H9 (cell line): ENCODE results near the gene CYTH4. TPM values are rescaled to one million over a fixed set of nuclear protein-coding genes. Genes with fewer than 3 reads are reported as not detected.

Source experiments
- DNase-seq: peaks from one replicate; pipeline ENCODE4 v3.0.0-alpha.2; 2017
- H2AFZ ChIP-seq: one replicate; pipeline ENCODE4 v1.6.1; 2013; ENCODE audit warnings: mild to moderate bottlenecking, low read length, control low read depth, moderate library complexity
- H2AK5ac ChIP-seq: 2 replicates; pipeline ENCODE4 v1.6.1; 2013; ENCODE audit warnings: low read length, control low read depth, mixed read lengths; ENCODE audit not compliant: insufficient read length
- H2BK120ac ChIP-seq: one replicate; pipeline ENCODE4 v1.6.1; 2013; ENCODE audit warnings: low read depth, mild to moderate bottlenecking, low read length, control low read depth, inconsistent platforms; ENCODE audit not compliant: poor library complexity, severe bottlenecking
- H2BK12ac ChIP-seq: 2 replicates; pipeline ENCODE4 v1.6.1; 2013; ENCODE audit warnings: low read length, control low read depth, mixed read lengths, low read depth; ENCODE audit not compliant: insufficient read length
- H2BK15ac ChIP-seq: 2 replicates; pipeline ENCODE4 v1.6.1; 2013; ENCODE audit warnings: low read depth, low read length, control low read depth
- H2BK20ac ChIP-seq: one replicate; pipeline ENCODE4 v1.6.1; 2013; ENCODE audit warnings: low read depth, mild to moderate bottlenecking, low read length, control low read depth, inconsistent platforms; ENCODE audit not compliant: poor library complexity, severe bottlenecking
- H2BK5ac ChIP-seq: 2 replicates; pipeline ENCODE4 v1.6.1; 2013; ENCODE audit warnings: low read length, control low read depth, mixed read lengths; ENCODE audit not compliant: insufficient read length
- H3K14ac ChIP-seq: 2 replicates; pipeline ENCODE4 v1.6.1; 2013; ENCODE audit warnings: low read length, control low read depth; ENCODE audit not compliant: insufficient read depth
- H3K18ac ChIP-seq: 2 replicates; pipeline ENCODE4 v1.6.1; 2013; ENCODE audit warnings: low read depth, mild to moderate bottlenecking, mixed read lengths, low read length, control low read depth; ENCODE audit not compliant: insufficient read length
- H3K23ac ChIP-seq: 2 replicates; pipeline ENCODE4 v1.6.1; 2013; ENCODE audit warnings: low read length, control low read depth, mixed read lengths, low read depth; ENCODE audit not compliant: insufficient read length
- H3K23me2 ChIP-seq: 2 replicates; pipeline ENCODE4 v1.6.1; 2013; ENCODE audit warnings: low read depth, mild to moderate bottlenecking, mixed read lengths, low read length, control low read depth; ENCODE audit not compliant: insufficient read length, poor library complexity, severe bottlenecking
- H3K27ac ChIP-seq: 2 replicates; pipeline ENCODE4 v1.5.1; 2013; ENCODE audit warnings: low read length, control low read depth, mixed read lengths, low read depth; ENCODE audit not compliant: insufficient read length
- H3K27me3 ChIP-seq: 2 replicates; pipeline ENCODE4 v1.6.1; 2013; ENCODE audit warnings: low read length, control low read depth, inconsistent platforms; ENCODE audit not compliant: insufficient read depth
- H3K4ac ChIP-seq: 2 replicates; pipeline ENCODE4 v1.6.1; 2013; ENCODE audit warnings: low read depth, mild to moderate bottlenecking, control low read depth, inconsistent platforms, low read length, moderate library complexity
- H3K4me1 ChIP-seq: 2 replicates; pipeline ENCODE4 v1.6.1; 2013; ENCODE audit warnings: low read length, control low read depth, inconsistent platforms; ENCODE audit not compliant: insufficient read depth
- H3K4me2 ChIP-seq: 2 replicates; pipeline ENCODE4 v1.6.1; 2013; ENCODE audit warnings: low read length, control low read depth, mixed read lengths; ENCODE audit not compliant: insufficient read length, insufficient read depth
- H3K56ac ChIP-seq: 2 replicates; pipeline ENCODE4 v1.6.1; 2013; ENCODE audit warnings: low read depth, mild to moderate bottlenecking, mixed read lengths, low read length, control low read depth; ENCODE audit not compliant: insufficient read length
- H3K79me1 ChIP-seq: 2 replicates; pipeline ENCODE4 v1.6.1; 2013; ENCODE audit warnings: low read depth, mild to moderate bottlenecking, moderate library complexity, low read length, control low read depth, inconsistent platforms; ENCODE audit not compliant: insufficient read depth, poor library complexity, severe bottlenecking
- H3K79me2 ChIP-seq: 2 replicates; pipeline ENCODE4 v1.6.1; 2013; ENCODE audit warnings: low read length, control low read depth, inconsistent platforms; ENCODE audit not compliant: insufficient read depth
- H3K9ac ChIP-seq: 2 replicates; pipeline ENCODE4 v1.6.1; 2013; ENCODE audit warnings: low read length, control low read depth, mixed read lengths; ENCODE audit not compliant: insufficient read length; ENCODE audit errors: extremely low read depth
- H3K9me3 ChIP-seq: one replicate; pipeline ENCODE4 v1.6.1; 2013; ENCODE audit warnings: low read depth, low read length, inconsistent platforms; ENCODE audit not compliant: control insufficient read depth
- H3T11ph ChIP-seq: one replicate; pipeline ENCODE4 v1.6.1; 2013; ENCODE audit warnings: mild to moderate bottlenecking, low read length, control low read depth, inconsistent platforms
- H4K20me1 ChIP-seq: one replicate; pipeline ENCODE4 v1.6.1; 2013; ENCODE audit not compliant: control insufficient read depth, insufficient read length, insufficient read depth
- H4K5ac ChIP-seq: 2 replicates; pipeline ENCODE4 v1.6.1; 2013; ENCODE audit warnings: low read depth, mild to moderate bottlenecking, mixed read lengths, low read length, control low read depth; ENCODE audit not compliant: insufficient read length
- H4K8ac ChIP-seq: replicated peaks from 2 replicates; pipeline ENCODE4 v1.6.1; 2013; ENCODE audit warnings: low read length, control low read depth, mixed read lengths, low read depth; ENCODE audit not compliant: insufficient read length
- H4K91ac ChIP-seq: 2 replicates; pipeline ENCODE4 v1.6.1; 2013; ENCODE audit warnings: low read depth, mild to moderate bottlenecking, moderate library complexity, mixed read lengths, low read length, control low read depth; ENCODE audit not compliant: insufficient read length
- H3K27ac Mint-ChIP-seq, 3 experiments: 2 replicates in 2 of 3; 3 replicates in 1 of 3; pipeline ENCODE4 v1.8.0; 2020 to 2021; ENCODE audit warnings: mixed read lengths in 3 of 3, mild to moderate bottlenecking in 1 of 3, moderate library complexity in 1 of 3
- H3K27me3 Mint-ChIP-seq: 2 replicates; pipeline ENCODE4 v1.8.0; 2021; ENCODE audit warnings: low read depth, mild to moderate bottlenecking, moderate library complexity, mixed read lengths
- H3K36me3 Mint-ChIP-seq, 3 experiments: 2 replicates in 2 of 3; 3 replicates in 1 of 3; pipeline ENCODE4 v1.8.0; 2020 to 2021; ENCODE audit warnings: low read depth in 3 of 3, mixed read lengths in 3 of 3; ENCODE audit not compliant: insufficient read depth in 1 of 3
- H3K4me1 Mint-ChIP-seq, 2 experiments: 2 replicates each; pipeline ENCODE4 v1.8.0; 2020; ENCODE audit warnings: mixed read lengths in 2 of 2
- H3K4me3 Mint-ChIP-seq, 2 experiments: 2 replicates in 1 of 2; 3 replicates in 1 of 2; pipeline ENCODE4 v1.8.0; 2020 to 2021; ENCODE audit warnings: mild to moderate bottlenecking in 2 of 2, mixed read lengths in 2 of 2, moderate library complexity in 1 of 2
- H3K9me3 Mint-ChIP-seq, 2 experiments: 2 replicates in 1 of 2; 3 replicates in 1 of 2; pipeline ENCODE4 v1.8.0; 2020; ENCODE audit warnings: mild to moderate bottlenecking in 2 of 2, mixed read lengths in 2 of 2, moderate library complexity in 1 of 2
- CTCF ChIP-seq: fragments of 200-600 bp; sonication (generic); conservative IDR thresholded peaks from 3 replicates; pipeline ENCODE4 v1.8.0; 2021; ENCODE audit warnings: antibody characterized with exemption, mild to moderate bottlenecking
- WGBS: extraction: QIAGEN DNeasy Blood & Tissue Kit; methylation state at CpG from one replicate; pipeline ENCODE4 v1.1.7; 2013; ENCODE audit warnings: missing lambda C conversion rate, low lambda C conversion rate, mixed read lengths; ENCODE audit not compliant: insufficient read length; ENCODE audit errors: extremely low coverage; 5-methylcytosine and 5-hydroxymethylcytosine counted together
- total RNA-seq: library from RNA; stranded (reverse); gene quantifications from 2 replicates; pipeline ENCODE4 v1.2.1, GENCODE V29; 2021

CYTH4 gene
- total RNA-seq, 1 experiment from 2014 or later: not detected

- WGBS: no CpG with 5 or more reads among the region's 22 CpGs
- no peaks in the 10 kb centered on the region for H3K36me3 Mint-ChIP-seq
Observed at GRCh38 chr22:37244922-37245722, 37.2 kb upstream of the CYTH4 start.

More at GRCh38 chr22:37244922-37245722, 37.2 kb upstream of the CYTH4 start:
- no peak overlapping the region for H3K9ac ChIP-seq
- Mint-ChIP-seq H3K27ac (no peak overlapping the region), H3K9me3 (no peaks in the 10 kb centered on the region; a peak in 1 of 5 replicates), H3K27me3 (peaks cover 8% of the 10 kb centered on the region), H3K4me1 (peaks cover 14 to 32% of the 10 kb centered on the region in 2 experiments), H3K4me3 (no peak overlapping the region)
- no peak overlapping the region for H3K56ac ChIP-seq
- no peak overlapping the region for H2BK20ac ChIP-seq
- no peaks in the 10 kb centered on the region for H3K23me2 ChIP-seq
- H2AFZ ChIP-seq: no peak overlapping the region
- no peak overlapping the region for H3K4ac ChIP-seq
- H3K79me2 ChIP-seq: no peaks in the 10 kb centered on the region
- H4K5ac ChIP-seq: no peak overlapping the region
- H2BK12ac ChIP-seq: no peak overlapping the region
- H3K18ac ChIP-seq: no peak overlapping the region
- no peak overlapping the region for H3K23ac ChIP-seq
- no peak overlapping the region for H2BK5ac ChIP-seq
- no peak overlapping the region for H2AK5ac ChIP-seq
- no peak overlapping the region for H3T11ph ChIP-seq
- H2BK120ac ChIP-seq: no peak overlapping the region
- H4K8ac ChIP-seq: no peak overlapping the region
- H2BK15ac ChIP-seq: no peak overlapping the region
- no peak for DNase-seq
- no peaks in the 10 kb centered on the region for H4K20me1 ChIP-seq
- no peak for TF ChIP-seq CTCF
- H3K4me1 ChIP-seq: no peaks in the 10 kb centered on the region
- H3K14ac ChIP-seq: no peak overlapping the region; the same call in 1 of the 2 replicates
- no peaks in the 10 kb centered on the region for H3K79me1 ChIP-seq
- no peaks in the 10 kb centered on the region for H3K9me3 ChIP-seq
- no peak overlapping the region for H3K27ac ChIP-seq
- H3K4me2 ChIP-seq: no peak overlapping the region
- no peaks in the 10 kb centered on the region for H3K27me3 ChIP-seq
- no peak overlapping the region for H4K91ac ChIP-seq
